ENCODE data around the gene CNIH1. TPM values are rescaled to one million over a fixed set of nuclear protein-coding genes. Genes with fewer than 3 reads are reported as not detected.

Gene CNIH1
- total RNA-seq, 4 donors from 2014 or later: 40.8 to 184 (median 152) TPM

GRCh38 chr14:54474232-54474793 lies 33.1 kb upstream of the CNIH1 start:
- peaks cover 0 to 12% (median 0%) of the 10 kb centered on the region in 4 donors for H3K36me3 ChIP-seq
- intact Hi-C loops (cut with DNase I; ENCODE audit: low total_unique reads): no loop called here
- peak overlapping the region in 3 of 4 donors; percentile 14 to 39 (median 33) for H3K27ac ChIP-seq
- peaks cover 0 to 45% (median 16%) of the 10 kb centered on the region in 4 donors for H3K4me1 ChIP-seq
- WGBS, 2 donors (ENCODE audit: low coverage in 1 of 2): 35 to 39% methylated on average over 2 of the region's 2 CpGs
- H3K4me3 ChIP-seq: no peak overlapping the region
- TF ChIP-seq POLR2AphosphoS5 (IDR thresholded peaks at IDR 0.05) (no peak), EP300 (IDR thresholded peaks at IDR 0.05; ENCODE audit: low read depth) (no peak), POLR2A (IDR thresholded peaks at IDR 0.05) (no peak)
- TF ChIP-seq, protein P1, sequence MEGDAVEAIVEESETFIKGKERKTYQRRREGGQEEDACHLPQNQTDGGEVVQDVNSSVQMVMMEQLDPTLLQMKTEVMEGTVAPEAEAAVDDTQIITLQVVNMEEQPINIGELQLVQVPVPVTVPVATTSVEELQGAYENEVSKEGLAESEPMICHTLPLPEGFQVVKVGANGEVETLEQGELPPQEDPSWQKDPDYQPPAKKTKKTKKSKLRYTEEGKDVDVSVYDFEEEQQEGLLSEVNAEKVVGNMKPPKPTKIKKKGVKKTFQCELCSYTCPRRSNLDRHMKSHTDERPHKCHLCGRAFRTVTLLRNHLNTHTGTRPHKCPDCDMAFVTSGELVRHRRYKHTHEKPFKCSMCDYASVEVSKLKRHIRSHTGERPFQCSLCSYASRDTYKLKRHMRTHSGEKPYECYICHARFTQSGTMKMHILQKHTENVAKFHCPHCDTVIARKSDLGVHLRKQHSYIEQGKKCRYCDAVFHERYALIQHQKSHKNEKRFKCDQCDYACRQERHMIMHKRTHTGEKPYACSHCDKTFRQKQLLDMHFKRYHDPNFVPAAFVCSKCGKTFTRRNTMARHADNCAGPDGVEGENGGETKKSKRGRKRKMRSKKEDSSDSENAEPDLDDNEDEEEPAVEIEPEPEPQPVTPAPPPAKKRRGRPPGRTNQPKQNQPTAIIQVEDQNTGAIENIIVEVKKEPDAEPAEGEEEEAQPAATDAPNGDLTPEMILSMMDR (IDR thresholded peaks at IDR 0.05): no peak
- H3K27me3 ChIP-seq: no peaks in the 10 kb centered on the region
- no peak for DNase-seq
- no peaks in the 10 kb centered on the region for H3K9me3 ChIP-seq
- in situ Hi-C loops (cut with MboI; ENCODE audit: low pct_ligation_motif_present in 1 of 4, low pct_unique_long_range_greater_than_20kb in 1 of 4, low sequenced_read_pairs in 3 of 4): no loop called here

DNA sequence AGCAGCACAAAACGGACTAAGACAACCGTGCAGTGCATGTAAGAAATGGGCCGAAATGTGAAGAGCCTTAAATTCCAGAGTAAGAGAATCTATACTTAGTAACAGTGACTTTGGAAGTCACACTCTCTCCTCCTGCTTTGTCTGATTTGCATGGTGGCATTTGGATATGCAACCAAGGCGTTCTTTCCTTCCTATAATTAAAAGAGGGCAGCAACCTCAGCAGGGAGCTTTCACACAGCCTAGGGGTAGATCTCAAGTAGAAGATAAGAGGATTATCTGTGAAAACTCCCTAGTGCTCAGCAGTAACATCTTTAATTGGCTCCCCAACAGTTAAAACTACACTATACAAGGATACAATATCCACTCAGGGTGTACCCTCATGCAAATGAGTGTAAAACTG lies 31.1 kb upstream of the CNIH1 start:
- Histone ChIP-seq H3K9me3 (peaks cover 6 to 9% of the 10 kb centered on the region in 2 donors), H3K36me3 (no peaks in the 10 kb centered on the region), H3K4me1 (peaks cover 0 to 45% (median 16%) of the 10 kb centered on the region in 4 donors), H3K4me3 (no peak overlapping the region), H3K27me3 (no peaks in the 10 kb centered on the region), H3K27ac (no peak overlapping the region)
- in situ Hi-C loops (cut with MboI; ENCODE audit: low pct_ligation_motif_present in 1 of 4, low pct_unique_long_range_greater_than_20kb in 1 of 4, low sequenced_read_pairs in 3 of 4): no loop called here
- TF ChIP-seq EP300 (IDR thresholded peaks at IDR 0.05; ENCODE audit: low read depth): no peak
- no peak for TF ChIP-seq POLR2AphosphoS5 (IDR thresholded peaks at IDR 0.05)
- no peak for TF ChIP-seq POLR2A (IDR thresholded peaks at IDR 0.05)
- TF ChIP-seq, protein P1 (IDR thresholded peaks at IDR 0.05): no peak
- DNase-seq: no peak
- WGBS, 2 donors (ENCODE audit: low coverage in 1 of 2): 90 to 92% methylated on average over 4 of the region's 4 CpGs
- intact Hi-C loops (cut with DNase I; ENCODE audit: low total_unique reads): no loop called here

DNA sequence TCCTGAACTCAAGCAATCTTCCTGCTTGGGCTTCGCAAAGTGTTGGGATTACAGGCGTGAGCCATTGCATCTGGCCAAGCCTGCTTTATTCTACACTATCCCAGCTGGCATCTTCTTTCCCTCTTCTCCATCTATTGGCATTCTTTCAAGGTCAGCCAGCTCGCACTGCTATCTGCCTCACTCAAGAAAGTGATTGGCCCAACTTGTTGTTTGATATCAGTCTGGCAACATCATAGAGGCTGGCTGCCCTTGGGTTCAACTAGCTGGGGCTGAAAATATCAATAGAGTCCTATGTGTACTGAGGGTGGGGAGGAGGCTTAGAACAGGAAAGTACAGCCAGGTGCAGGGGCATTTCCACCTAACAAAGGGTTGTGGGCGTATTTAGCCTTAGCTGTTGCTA lies 30.5 kb upstream of the CNIH1 start:
- in situ Hi-C loops (cut with MboI; ENCODE audit: low pct_ligation_motif_present in 1 of 4, low pct_unique_long_range_greater_than_20kb in 1 of 4, low sequenced_read_pairs in 3 of 4): no loop called here
- WGBS, 2 donors (ENCODE audit: low coverage in 1 of 2): 75 to 80% methylated on average over 4 of the region's 4 CpGs
- peaks cover 8 to 9% of the 10 kb centered on the region in 2 donors for H3K9me3 ChIP-seq
- H3K27me3 ChIP-seq: no peaks in the 10 kb centered on the region
- H3K4me1 ChIP-seq: peaks cover 0 to 45% (median 16%) of the 10 kb centered on the region in 4 donors
- no peak overlapping the region for H3K27ac ChIP-seq
- no peak for DNase-seq
- TF ChIP-seq POLR2AphosphoS5 (IDR thresholded peaks at IDR 0.05): no peak
- TF ChIP-seq, protein P1 (IDR thresholded peaks at IDR 0.05): no peak
- TF ChIP-seq POLR2A (IDR thresholded peaks at IDR 0.05): no peak
- no peak for TF ChIP-seq EP300 (IDR thresholded peaks at IDR 0.05; ENCODE audit: low read depth)
- no peaks in the 10 kb centered on the region for H3K36me3 ChIP-seq
- intact Hi-C loops (cut with DNase I; ENCODE audit: low total_unique reads): no loop called here
- H3K4me3 ChIP-seq: no peak overlapping the region

GRCh38 chr14:54470701-54471100 lies 29.5 kb upstream of the CNIH1 start:
- H3K36me3 ChIP-seq: no peaks in the 10 kb centered on the region
- TF ChIP-seq EP300 (IDR thresholded peaks at IDR 0.05; ENCODE audit: low read depth) (no peak), POLR2A (IDR thresholded peaks at IDR 0.05) (no peak), POLR2AphosphoS5 (IDR thresholded peaks at IDR 0.05) (no peak)
- TF ChIP-seq, protein P1 (IDR thresholded peaks at IDR 0.05): no peak
- WGBS, 2 donors (ENCODE audit: low coverage in 1 of 2): 67 to 69% methylated on average over 3 to 4 of the region's 4 CpGs
- no peak for DNase-seq
- H3K27ac ChIP-seq: no peak overlapping the region
- in situ Hi-C loops (cut with MboI; ENCODE audit: low pct_ligation_motif_present in 1 of 4, low pct_unique_long_range_greater_than_20kb in 1 of 4, low sequenced_read_pairs in 3 of 4): no loop called here
- intact Hi-C loops (cut with DNase I; ENCODE audit: low total_unique reads): no loop called here
- no peak overlapping the region for H3K4me3 ChIP-seq
- H3K4me1 ChIP-seq: peaks cover 0 to 36% (median 13%) of the 10 kb centered on the region in 4 donors
- H3K27me3 ChIP-seq: no peaks in the 10 kb centered on the region
- H3K9me3 ChIP-seq: peaks cover 8 to 9% of the 10 kb centered on the region in 2 donors

All from transverse colon (tissue), 4 donors.